ENCODE measurements around the gene RBBP8.

The RBBP8 gene

DNA sequence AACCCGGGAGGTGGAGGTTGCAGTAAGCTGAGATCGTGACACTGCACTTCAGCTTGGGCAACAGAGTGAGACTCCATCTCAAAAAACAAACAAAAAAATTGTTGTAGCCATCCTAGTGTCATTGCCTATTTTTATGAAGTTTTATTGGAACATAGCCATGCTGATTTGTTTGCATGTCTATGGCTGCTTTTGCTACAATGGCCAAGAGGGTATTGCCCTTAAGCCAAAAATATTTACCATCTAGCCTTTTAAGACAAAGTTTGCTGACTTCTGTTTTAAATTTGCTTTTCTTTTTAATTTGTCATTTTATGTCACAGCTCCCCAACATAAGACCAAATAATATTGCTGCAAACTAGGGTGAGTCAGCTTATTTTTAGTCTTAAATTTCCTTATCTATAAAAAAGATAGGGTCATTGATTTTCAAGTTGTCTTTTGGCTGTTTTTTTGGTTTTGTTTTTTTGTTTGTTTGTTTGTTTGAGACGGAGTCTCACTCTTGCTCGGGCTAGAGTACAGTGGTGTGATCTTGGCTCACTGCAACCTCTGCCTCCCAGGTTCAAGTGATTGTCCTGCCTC is 132.2 kb downstream of the RBBP8 start:
- no peak for DNase-seq (ENCODE audit: low read depth)

DNA sequence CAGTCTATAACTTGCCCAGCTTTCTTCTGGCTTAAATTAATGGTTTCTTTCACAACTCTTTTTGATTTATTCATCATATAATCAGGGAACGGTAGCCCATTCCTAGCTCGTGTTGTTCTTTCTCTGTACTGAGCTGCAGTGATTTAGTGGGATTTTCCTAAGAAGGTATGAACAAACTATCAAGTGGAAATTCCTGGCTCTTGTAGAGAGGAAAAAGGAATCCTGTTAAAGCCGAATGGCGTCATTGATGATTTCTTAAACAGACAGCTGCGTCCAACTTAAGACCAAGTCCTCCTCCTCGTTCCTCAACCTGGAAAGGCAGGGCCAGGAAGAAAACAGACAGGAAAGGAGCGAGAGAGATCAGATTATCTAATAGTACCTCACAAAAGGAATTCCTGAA is 132.9 kb downstream of the RBBP8 start:
- DNase-seq (ENCODE audit: low read depth), result no peak

DNA sequence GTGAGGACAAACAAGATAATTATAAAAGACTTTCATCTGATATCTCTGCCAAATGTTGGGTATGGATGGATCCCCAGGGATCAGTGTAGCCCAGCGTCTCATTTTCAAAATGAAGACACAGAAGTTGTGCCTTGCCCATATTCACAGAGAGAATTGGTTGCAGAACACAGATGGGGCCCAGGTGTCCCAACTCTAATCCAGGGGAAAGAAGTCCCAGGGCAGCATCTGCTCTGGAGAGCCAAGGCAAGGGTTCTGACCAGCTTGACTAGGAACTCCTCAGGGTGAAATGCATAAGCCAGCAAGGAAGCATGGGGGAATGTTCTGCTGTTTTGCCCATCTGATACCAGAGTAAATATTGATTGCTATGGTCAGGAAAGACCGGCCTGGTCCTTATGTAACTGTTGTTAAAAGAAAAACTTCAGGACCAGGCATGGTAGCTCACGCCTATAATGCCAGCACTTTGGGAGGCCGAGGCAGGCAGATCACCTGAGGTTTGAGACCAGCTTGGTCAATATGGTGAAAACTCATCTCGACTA is 133.4 kb downstream of the RBBP8 start:
- no peak for DNase-seq (ENCODE audit: low read depth)

DNA sequence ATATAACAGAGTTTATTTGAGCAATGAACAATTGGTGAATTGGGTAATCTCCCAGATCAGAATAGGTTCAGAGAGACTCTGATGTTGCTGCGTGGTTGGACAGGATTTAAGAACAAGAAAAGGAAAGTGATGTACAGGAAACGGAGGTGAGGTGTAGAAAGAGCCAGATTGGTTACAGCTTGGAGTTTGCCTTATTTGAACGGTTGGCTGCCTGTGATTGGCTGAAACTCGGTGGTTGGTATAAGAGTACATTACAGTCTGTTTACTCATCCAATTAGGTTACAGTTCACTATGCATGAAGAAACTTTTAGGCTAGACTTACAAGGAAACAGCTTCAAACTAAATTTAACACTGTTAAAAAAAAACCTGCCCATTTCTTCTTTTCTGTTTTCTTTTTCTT is 134.1 kb downstream of the RBBP8 start:
- DNase-seq (ENCODE audit: low read depth), result peak; percentile 9

DNA sequence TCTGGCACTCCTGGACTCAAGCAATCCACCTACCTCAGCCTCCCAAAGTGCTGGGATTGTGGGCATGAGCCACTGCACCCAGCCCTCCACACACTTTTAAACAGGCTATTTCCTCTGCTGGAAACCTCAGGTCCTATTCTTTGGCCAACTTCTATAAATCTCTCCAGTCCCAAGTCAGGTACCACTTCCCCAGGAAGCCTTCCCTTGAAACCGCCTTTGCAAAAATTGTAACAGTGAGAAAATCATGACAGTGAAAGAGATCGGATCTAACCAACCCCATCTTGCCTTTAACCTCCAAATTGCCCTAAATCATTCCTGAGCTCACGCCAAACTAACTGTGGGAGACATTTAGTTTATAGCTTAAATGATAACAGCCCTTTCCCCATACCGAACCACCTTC is 134.9 kb downstream of the RBBP8 start:
- DNase-seq (ENCODE audit: low read depth), result no peak

DNA sequence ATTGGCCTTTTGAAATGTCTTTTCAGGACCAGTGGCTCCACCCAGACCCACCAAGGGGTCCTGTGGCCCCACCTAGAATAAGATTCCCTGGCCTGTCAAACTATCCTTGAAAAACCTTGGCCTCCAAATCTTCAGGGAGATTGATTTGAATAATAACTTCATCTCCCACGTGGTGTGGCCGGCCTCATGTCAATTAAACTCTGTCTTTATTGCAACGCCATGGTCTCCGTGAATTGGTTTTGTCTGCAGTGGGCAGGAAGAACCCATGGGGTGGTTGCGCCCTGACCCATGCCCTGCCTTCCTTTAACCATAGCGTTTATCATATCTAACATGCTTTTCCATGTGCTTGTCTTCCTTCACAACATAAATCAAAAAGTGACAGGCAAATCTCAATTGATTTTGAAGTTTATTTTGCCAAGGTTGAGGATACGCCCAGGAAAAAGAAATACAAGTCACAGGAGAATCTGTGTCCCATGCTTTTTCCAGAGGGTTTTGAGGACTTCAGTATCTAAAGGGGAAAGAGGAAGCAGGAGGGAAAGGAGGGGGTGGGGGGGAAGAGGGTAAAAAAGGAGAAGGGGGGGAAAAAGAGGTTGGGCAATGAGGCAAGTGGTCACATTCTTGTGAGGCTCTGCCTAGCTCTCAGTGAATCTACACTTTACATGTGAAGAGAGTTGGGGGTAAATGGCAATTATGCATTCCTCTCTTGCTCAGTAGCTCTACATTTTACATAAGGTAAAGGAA is 135.6 kb downstream of the RBBP8 start:
- no peak for DNase-seq (ENCODE audit: low read depth)

DNA sequence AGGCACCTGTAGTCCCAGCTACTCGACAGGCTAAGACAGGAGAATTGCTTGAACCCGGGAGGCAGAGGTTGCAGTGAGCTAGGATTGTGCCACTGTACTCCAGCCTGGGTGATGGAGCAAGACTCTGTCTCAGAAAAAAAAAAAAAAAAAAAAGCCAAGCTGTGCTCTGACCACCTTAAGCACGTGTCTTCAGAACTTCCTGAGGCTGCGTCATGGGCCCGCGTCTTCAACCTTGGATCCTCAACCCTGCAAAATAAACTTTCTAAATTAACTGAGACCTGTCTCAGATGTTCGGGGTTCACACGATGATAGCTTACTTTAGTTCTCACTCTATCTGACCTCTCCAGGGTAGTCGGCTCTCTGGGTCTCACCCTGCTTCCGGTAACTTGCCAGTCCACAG is 136.4 kb downstream of the RBBP8 start:
- no peak for DNase-seq (ENCODE audit: low read depth)

DNA sequence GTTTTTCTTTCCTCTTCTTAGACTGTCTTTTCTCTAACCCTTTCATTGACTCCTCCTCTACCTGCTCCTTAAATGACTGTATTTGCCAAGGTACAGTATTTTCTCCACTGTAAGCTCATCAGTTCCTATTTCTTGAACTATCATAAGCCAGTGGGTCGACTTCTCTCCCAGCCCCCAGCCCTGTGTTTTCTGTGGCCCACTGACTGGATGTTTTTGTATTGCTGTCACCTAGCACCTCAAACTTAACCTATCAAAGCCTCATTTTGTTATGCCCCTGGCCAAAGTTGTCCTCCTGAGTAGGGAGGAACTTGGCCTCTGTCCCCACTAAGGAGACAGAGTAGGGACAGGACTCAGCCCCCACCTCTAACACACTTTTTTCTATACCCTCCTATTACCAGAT is 136.8 kb downstream of the RBBP8 start:
- no peak for DNase-seq (ENCODE audit: low read depth)

DNA sequence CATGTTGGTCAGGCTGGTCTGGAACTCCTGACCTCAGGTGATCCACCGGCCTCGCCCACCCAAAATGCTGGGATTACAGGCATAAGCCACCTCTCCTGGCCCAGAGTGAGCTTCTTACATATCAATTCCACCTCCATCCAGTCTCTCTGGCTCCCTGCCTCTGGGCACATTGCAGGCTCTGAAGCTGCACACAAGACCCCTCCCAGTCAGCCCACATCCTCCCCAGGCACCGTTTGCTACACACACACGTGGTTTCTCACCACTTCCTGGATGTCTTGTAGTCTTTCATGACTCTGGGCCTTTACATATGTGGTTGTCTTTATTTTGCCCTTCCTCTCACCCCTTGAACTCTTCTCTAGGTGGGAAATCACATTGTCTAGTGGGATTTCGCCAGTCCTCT is 138.2 kb downstream of the RBBP8 start:
- no peak for DNase-seq (ENCODE audit: low read depth)

DNA sequence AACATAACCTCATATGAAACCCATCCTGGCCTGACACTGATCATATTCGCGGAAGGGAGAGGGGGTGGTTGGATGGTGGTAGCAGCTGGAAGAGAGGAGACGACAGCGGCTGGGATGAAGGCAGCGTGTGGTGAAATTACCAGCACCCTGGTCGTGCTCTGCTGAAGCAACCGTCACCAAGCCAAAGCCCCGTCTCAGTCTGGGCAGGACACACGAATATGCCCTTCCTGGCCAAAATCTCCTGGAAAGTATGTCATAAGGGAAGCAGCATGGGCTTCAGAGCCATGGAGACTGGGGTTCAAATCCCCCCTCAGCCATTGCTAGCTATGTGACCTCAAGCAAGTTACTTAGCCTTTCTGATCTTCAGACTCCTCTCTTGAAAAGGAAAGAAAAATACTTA is 139.0 kb downstream of the RBBP8 start:
- DNase-seq (ENCODE audit: low read depth), result no peak

DNA sequence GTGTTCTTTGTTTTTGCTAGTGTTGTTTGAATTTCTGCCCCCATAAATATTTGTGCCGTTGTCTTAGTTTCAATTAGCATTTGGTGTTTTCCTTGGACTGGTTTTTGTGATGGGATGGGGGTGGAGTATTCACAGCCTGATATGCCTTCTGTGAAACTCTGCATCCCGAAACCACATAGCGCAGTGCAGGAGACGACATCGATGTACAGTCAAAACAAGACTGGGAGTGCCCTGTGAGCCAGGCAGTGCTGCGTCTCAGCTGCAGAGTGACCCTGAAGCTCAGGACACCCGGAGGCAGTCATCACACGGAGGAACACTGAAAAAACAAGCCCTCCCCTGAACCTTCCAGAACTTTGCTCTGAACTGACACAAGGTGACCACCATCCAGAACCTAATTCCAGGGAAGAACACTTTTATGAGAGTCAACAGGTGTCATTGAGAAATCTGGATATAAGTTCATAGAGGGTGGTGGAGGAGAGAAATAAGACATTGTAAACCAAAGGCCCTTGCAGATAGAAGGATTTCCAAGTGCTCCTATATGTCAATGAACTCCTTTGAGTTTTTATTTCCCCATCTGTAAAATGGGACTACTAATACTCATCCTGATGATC is 141.0 kb downstream of the RBBP8 start:
- no peak for DNase-seq (ENCODE audit: low read depth)
